ENCODE measurements around the gene PHEX. TPM values are rescaled to one million over a fixed set of nuclear protein-coding genes. Genes with fewer than 3 reads are reported as not detected.

The PHEX gene
- polyA plus RNA-seq, 1 donor (not counting 4 experiments of a cell fraction or from before 2014, with no cell fraction given), result 0.80 TPM

GRCh38 chrX:22059775-22060174, 27.6 kb downstream of the PHEX start:
- H3K79me2 ChIP-seq (ENCODE audit: control insufficient read depth, insufficient read depth, low read length), result no peaks in the 10 kb centered on the region
- H3K9ac ChIP-seq (ENCODE audit: control insufficient read depth, extremely low read depth, insufficient read depth, low read length), result no peak overlapping the region
- H3K27me3 ChIP-seq (ENCODE audit: control insufficient read depth, extremely low read depth, insufficient read depth, low read length), result no peaks in the 10 kb centered on the region
- H3K27ac ChIP-seq (ENCODE audit: control insufficient read depth, insufficient read depth, low read length), result no peak overlapping the region
- H3K9me1 ChIP-seq (ENCODE audit: control insufficient read depth, extremely low read depth, insufficient read depth, low read length), result no peaks in the 10 kb centered on the region
- dilution Hi-C loops (cut with MboI; ENCODE audit: extremely low pct_ligation_motif_present, low sequenced_read_pairs), result no loop called here
- peaks cover 13% of the 10 kb centered on the region for H3K4me1 ChIP-seq (ENCODE audit: control insufficient read depth, extremely low read depth, insufficient read depth, low read length)
- no peak overlapping the region for H3K4me3 ChIP-seq (ENCODE audit: control insufficient read depth in 2 of 3, extremely low read depth in 1 of 3, insufficient read depth in 2 of 3, low read depth in 1 of 3, low read length in 3 of 3)
- no peaks in the 10 kb centered on the region for H4K20me1 ChIP-seq (ENCODE audit: control insufficient read depth, extremely low read depth, insufficient read depth, low read length)
- no peaks in the 10 kb centered on the region for H3K36me3 ChIP-seq (ENCODE audit: control insufficient read depth in 2 of 2, extremely low read depth in 1 of 2, insufficient read depth in 2 of 2, low read length in 2 of 2)
- FAIRE-seq (no peak), DNase-seq (ENCODE audit: low read depth, low spot score) (no peak)
- no peaks in the 10 kb centered on the region for H3K9me3 ChIP-seq (ENCODE audit: control insufficient read depth, low read depth, low read length)
- TF ChIP-seq EZH2 (IDR thresholded peaks at IDR 0.05; ENCODE audit: low read length) (no peak), CTCF (optimal IDR thresholded peaks at IDR 0.05 in 1 of 3, IDR thresholded peaks at IDR 0.05 in 1 of 3, conservative IDR thresholded peaks at IDR 0.05 in 1 of 3; ENCODE audit: extremely low read depth in 1 of 3, insufficient read depth in 2 of 3, low read length in 3 of 3) (no peak)
- H3K4me2 ChIP-seq (ENCODE audit: control insufficient read depth, extremely low read depth, insufficient read depth, low read depth, low read length), result no peak overlapping the region
- H2AFZ ChIP-seq (ENCODE audit: control insufficient read depth, low read length), result no peak overlapping the region

- H2AFZ ChIP-seq (ENCODE audit: control insufficient read depth, low read length), result no peak overlapping the region
- H3K27me3 ChIP-seq (ENCODE audit: control insufficient read depth, extremely low read depth, insufficient read depth, low read length), result no peaks in the 10 kb centered on the region
- peaks cover 13% of the 10 kb centered on the region for H3K4me1 ChIP-seq (ENCODE audit: control insufficient read depth, extremely low read depth, insufficient read depth, low read length)
- TF ChIP-seq CTCF (optimal IDR thresholded peaks at IDR 0.05 in 1 of 3, IDR thresholded peaks at IDR 0.05 in 1 of 3, conservative IDR thresholded peaks at IDR 0.05 in 1 of 3; ENCODE audit: extremely low read depth in 1 of 3, insufficient read depth in 2 of 3, low read length in 3 of 3) (no peak), EZH2 (IDR thresholded peaks at IDR 0.05; ENCODE audit: low read length) (no peak)
- FAIRE-seq (peak; percentile 13), DNase-seq (ENCODE audit: low read depth, low spot score) (no peak)
- H3K4me2 ChIP-seq (ENCODE audit: control insufficient read depth, extremely low read depth, insufficient read depth, low read depth, low read length), result peak overlapping the region; percentile 17
- dilution Hi-C loops (cut with MboI; ENCODE audit: extremely low pct_ligation_motif_present, low sequenced_read_pairs), result no loop called here
- no peaks in the 10 kb centered on the region for H3K9me3 ChIP-seq (ENCODE audit: control insufficient read depth, low read depth, low read length)
- H4K20me1 ChIP-seq (ENCODE audit: control insufficient read depth, extremely low read depth, insufficient read depth, low read length), result no peaks in the 10 kb centered on the region
- H3K4me3 ChIP-seq (ENCODE audit: control insufficient read depth in 2 of 3, extremely low read depth in 1 of 3, insufficient read depth in 2 of 3, low read depth in 1 of 3, low read length in 3 of 3), result no peak overlapping the region
- H3K36me3 ChIP-seq (ENCODE audit: control insufficient read depth in 2 of 2, extremely low read depth in 1 of 2, insufficient read depth in 2 of 2, low read length in 2 of 2), result no peaks in the 10 kb centered on the region
- no peaks in the 10 kb centered on the region for H3K9me1 ChIP-seq (ENCODE audit: control insufficient read depth, extremely low read depth, insufficient read depth, low read length)
- H3K79me2 ChIP-seq (ENCODE audit: control insufficient read depth, insufficient read depth, low read length), result no peaks in the 10 kb centered on the region
- peak overlapping the region; percentile 13 for H3K27ac ChIP-seq (ENCODE audit: control insufficient read depth, insufficient read depth, low read length)
- no peak overlapping the region for H3K9ac ChIP-seq (ENCODE audit: control insufficient read depth, extremely low read depth, insufficient read depth, low read length)
These were observed 28.5 kb downstream of the PHEX start for GRCh38 chrX:22060415-22061280.
